H9 (cell line): ENCODE results near the gene THSD7A. TPM values are rescaled to one million over a fixed set of nuclear protein-coding genes. Genes with fewer than 3 reads are reported as not detected.

Source experiments
- DNase-seq: peaks from one replicate; pipeline ENCODE4 v3.0.0-alpha.2; 2017
- H2AFZ ChIP-seq: one replicate; pipeline ENCODE4 v1.6.1; 2013; ENCODE audit warnings: mild to moderate bottlenecking, low read length, control low read depth, moderate library complexity
- H2AK5ac ChIP-seq: 2 replicates; pipeline ENCODE4 v1.6.1; 2013; ENCODE audit warnings: low read length, control low read depth, mixed read lengths; ENCODE audit not compliant: insufficient read length
- H2BK120ac ChIP-seq: one replicate; pipeline ENCODE4 v1.6.1; 2013; ENCODE audit warnings: low read depth, mild to moderate bottlenecking, low read length, control low read depth, inconsistent platforms; ENCODE audit not compliant: poor library complexity, severe bottlenecking
- H2BK12ac ChIP-seq: 2 replicates; pipeline ENCODE4 v1.6.1; 2013; ENCODE audit warnings: low read length, control low read depth, mixed read lengths, low read depth; ENCODE audit not compliant: insufficient read length
- H2BK15ac ChIP-seq: 2 replicates; pipeline ENCODE4 v1.6.1; 2013; ENCODE audit warnings: low read depth, low read length, control low read depth
- H2BK20ac ChIP-seq: one replicate; pipeline ENCODE4 v1.6.1; 2013; ENCODE audit warnings: low read depth, mild to moderate bottlenecking, low read length, control low read depth, inconsistent platforms; ENCODE audit not compliant: poor library complexity, severe bottlenecking
- H2BK5ac ChIP-seq: 2 replicates; pipeline ENCODE4 v1.6.1; 2013; ENCODE audit warnings: low read length, control low read depth, mixed read lengths; ENCODE audit not compliant: insufficient read length
- H3K14ac ChIP-seq: 2 replicates; pipeline ENCODE4 v1.6.1; 2013; ENCODE audit warnings: low read length, control low read depth; ENCODE audit not compliant: insufficient read depth
- H3K18ac ChIP-seq: 2 replicates; pipeline ENCODE4 v1.6.1; 2013; ENCODE audit warnings: low read depth, mild to moderate bottlenecking, mixed read lengths, low read length, control low read depth; ENCODE audit not compliant: insufficient read length
- H3K23ac ChIP-seq: 2 replicates; pipeline ENCODE4 v1.6.1; 2013; ENCODE audit warnings: low read length, control low read depth, mixed read lengths, low read depth; ENCODE audit not compliant: insufficient read length
- H3K23me2 ChIP-seq: 2 replicates; pipeline ENCODE4 v1.6.1; 2013; ENCODE audit warnings: low read depth, mild to moderate bottlenecking, mixed read lengths, low read length, control low read depth; ENCODE audit not compliant: insufficient read length, poor library complexity, severe bottlenecking
- H3K27ac ChIP-seq: 2 replicates; pipeline ENCODE4 v1.5.1; 2013; ENCODE audit warnings: low read length, control low read depth, mixed read lengths, low read depth; ENCODE audit not compliant: insufficient read length
- H3K27me3 ChIP-seq: 2 replicates; pipeline ENCODE4 v1.6.1; 2013; ENCODE audit warnings: low read length, control low read depth, inconsistent platforms; ENCODE audit not compliant: insufficient read depth
- H3K4ac ChIP-seq: 2 replicates; pipeline ENCODE4 v1.6.1; 2013; ENCODE audit warnings: low read depth, mild to moderate bottlenecking, control low read depth, inconsistent platforms, low read length, moderate library complexity
- H3K4me1 ChIP-seq: 2 replicates; pipeline ENCODE4 v1.6.1; 2013; ENCODE audit warnings: low read length, control low read depth, inconsistent platforms; ENCODE audit not compliant: insufficient read depth
- H3K4me2 ChIP-seq: 2 replicates; pipeline ENCODE4 v1.6.1; 2013; ENCODE audit warnings: low read length, control low read depth, mixed read lengths; ENCODE audit not compliant: insufficient read length, insufficient read depth
- H3K56ac ChIP-seq: 2 replicates; pipeline ENCODE4 v1.6.1; 2013; ENCODE audit warnings: low read depth, mild to moderate bottlenecking, mixed read lengths, low read length, control low read depth; ENCODE audit not compliant: insufficient read length
- H3K79me1 ChIP-seq: 2 replicates; pipeline ENCODE4 v1.6.1; 2013; ENCODE audit warnings: low read depth, mild to moderate bottlenecking, moderate library complexity, low read length, control low read depth, inconsistent platforms; ENCODE audit not compliant: insufficient read depth, poor library complexity, severe bottlenecking
- H3K79me2 ChIP-seq: 2 replicates; pipeline ENCODE4 v1.6.1; 2013; ENCODE audit warnings: low read length, control low read depth, inconsistent platforms; ENCODE audit not compliant: insufficient read depth
- H3K9ac ChIP-seq: 2 replicates; pipeline ENCODE4 v1.6.1; 2013; ENCODE audit warnings: low read length, control low read depth, mixed read lengths; ENCODE audit not compliant: insufficient read length; ENCODE audit errors: extremely low read depth
- H3K9me3 ChIP-seq: one replicate; pipeline ENCODE4 v1.6.1; 2013; ENCODE audit warnings: low read depth, low read length, inconsistent platforms; ENCODE audit not compliant: control insufficient read depth
- H3T11ph ChIP-seq: one replicate; pipeline ENCODE4 v1.6.1; 2013; ENCODE audit warnings: mild to moderate bottlenecking, low read length, control low read depth, inconsistent platforms
- H4K20me1 ChIP-seq: one replicate; pipeline ENCODE4 v1.6.1; 2013; ENCODE audit not compliant: control insufficient read depth, insufficient read length, insufficient read depth
- H4K5ac ChIP-seq: 2 replicates; pipeline ENCODE4 v1.6.1; 2013; ENCODE audit warnings: low read depth, mild to moderate bottlenecking, mixed read lengths, low read length, control low read depth; ENCODE audit not compliant: insufficient read length
- H4K8ac ChIP-seq: replicated peaks from 2 replicates; pipeline ENCODE4 v1.6.1; 2013; ENCODE audit warnings: low read length, control low read depth, mixed read lengths, low read depth; ENCODE audit not compliant: insufficient read length
- H4K91ac ChIP-seq: 2 replicates; pipeline ENCODE4 v1.6.1; 2013; ENCODE audit warnings: low read depth, mild to moderate bottlenecking, moderate library complexity, mixed read lengths, low read length, control low read depth; ENCODE audit not compliant: insufficient read length
- H3K27ac Mint-ChIP-seq, 3 experiments: 2 replicates in 2 of 3; 3 replicates in 1 of 3; pipeline ENCODE4 v1.8.0; 2020 to 2021; ENCODE audit warnings: mixed read lengths in 3 of 3, mild to moderate bottlenecking in 1 of 3, moderate library complexity in 1 of 3
- H3K27me3 Mint-ChIP-seq: 2 replicates; pipeline ENCODE4 v1.8.0; 2021; ENCODE audit warnings: low read depth, mild to moderate bottlenecking, moderate library complexity, mixed read lengths
- H3K36me3 Mint-ChIP-seq, 3 experiments: 2 replicates in 2 of 3; 3 replicates in 1 of 3; pipeline ENCODE4 v1.8.0; 2020 to 2021; ENCODE audit warnings: low read depth in 3 of 3, mixed read lengths in 3 of 3; ENCODE audit not compliant: insufficient read depth in 1 of 3
- H3K4me1 Mint-ChIP-seq, 2 experiments: 2 replicates each; pipeline ENCODE4 v1.8.0; 2020; ENCODE audit warnings: mixed read lengths in 2 of 2
- H3K4me3 Mint-ChIP-seq, 2 experiments: 2 replicates in 1 of 2; 3 replicates in 1 of 2; pipeline ENCODE4 v1.8.0; 2020 to 2021; ENCODE audit warnings: mild to moderate bottlenecking in 2 of 2, mixed read lengths in 2 of 2, moderate library complexity in 1 of 2
- H3K9me3 Mint-ChIP-seq, 2 experiments: 2 replicates in 1 of 2; 3 replicates in 1 of 2; pipeline ENCODE4 v1.8.0; 2020; ENCODE audit warnings: mild to moderate bottlenecking in 2 of 2, mixed read lengths in 2 of 2, moderate library complexity in 1 of 2
- WGBS: extraction: QIAGEN DNeasy Blood & Tissue Kit; methylation state at CpG from one replicate; pipeline ENCODE4 v1.1.7; 2013; ENCODE audit warnings: missing lambda C conversion rate, low lambda C conversion rate, mixed read lengths; ENCODE audit not compliant: insufficient read length; ENCODE audit errors: extremely low coverage; 5-methylcytosine and 5-hydroxymethylcytosine counted together
- total RNA-seq: library from RNA; stranded (reverse); gene quantifications from 2 replicates; pipeline ENCODE4 v1.2.1, GENCODE V29; 2021
- TF ChIP-seq, protein P1 (sequence below): fragments of 200-600 bp; sonication (generic); conservative IDR thresholded peaks from 3 replicates; pipeline ENCODE4 v1.8.0; 2021; ENCODE audit warnings: antibody characterized with exemption, mild to moderate bottlenecking

THSD7A gene
- total RNA-seq, 1 experiment from 2014 or later: 0.42 TPM

DNA sequence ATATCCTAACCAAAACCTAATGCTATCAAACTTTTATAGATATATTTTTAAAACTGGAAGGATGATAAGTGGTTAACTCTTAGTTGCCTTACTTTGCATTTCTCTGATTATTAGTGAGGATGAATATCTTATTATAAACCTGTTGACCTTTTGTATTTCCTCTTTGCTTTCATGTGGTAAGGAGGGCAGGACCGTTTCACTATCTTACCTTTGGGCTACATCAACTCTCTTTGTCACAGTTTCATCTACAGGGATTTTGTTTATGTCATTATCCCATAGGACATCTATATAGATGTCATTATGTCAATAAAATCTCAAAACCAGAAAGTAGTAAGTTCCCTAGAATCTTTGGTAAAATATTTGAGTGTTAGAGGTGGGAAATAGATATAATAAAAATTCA is 219.3 kb downstream of the THSD7A start:
- H2BK20ac ChIP-seq: no peak overlapping the region
- no peak overlapping the region for H3K56ac ChIP-seq
- no peaks in the 10 kb centered on the region for H3K27me3 ChIP-seq
- no peak overlapping the region for H4K91ac ChIP-seq
- TF ChIP-seq, protein P1, sequence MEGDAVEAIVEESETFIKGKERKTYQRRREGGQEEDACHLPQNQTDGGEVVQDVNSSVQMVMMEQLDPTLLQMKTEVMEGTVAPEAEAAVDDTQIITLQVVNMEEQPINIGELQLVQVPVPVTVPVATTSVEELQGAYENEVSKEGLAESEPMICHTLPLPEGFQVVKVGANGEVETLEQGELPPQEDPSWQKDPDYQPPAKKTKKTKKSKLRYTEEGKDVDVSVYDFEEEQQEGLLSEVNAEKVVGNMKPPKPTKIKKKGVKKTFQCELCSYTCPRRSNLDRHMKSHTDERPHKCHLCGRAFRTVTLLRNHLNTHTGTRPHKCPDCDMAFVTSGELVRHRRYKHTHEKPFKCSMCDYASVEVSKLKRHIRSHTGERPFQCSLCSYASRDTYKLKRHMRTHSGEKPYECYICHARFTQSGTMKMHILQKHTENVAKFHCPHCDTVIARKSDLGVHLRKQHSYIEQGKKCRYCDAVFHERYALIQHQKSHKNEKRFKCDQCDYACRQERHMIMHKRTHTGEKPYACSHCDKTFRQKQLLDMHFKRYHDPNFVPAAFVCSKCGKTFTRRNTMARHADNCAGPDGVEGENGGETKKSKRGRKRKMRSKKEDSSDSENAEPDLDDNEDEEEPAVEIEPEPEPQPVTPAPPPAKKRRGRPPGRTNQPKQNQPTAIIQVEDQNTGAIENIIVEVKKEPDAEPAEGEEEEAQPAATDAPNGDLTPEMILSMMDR: no peak
- H4K5ac ChIP-seq: no peak overlapping the region
- WGBS: no CpG with 5 or more reads among the region's 1 CpG
- no peak overlapping the region for H3K4me3 Mint-ChIP-seq
- H3K4me2 ChIP-seq: no peak overlapping the region
- H3K4ac ChIP-seq: no peak overlapping the region
- H3K9me3 Mint-ChIP-seq: no peaks in the 10 kb centered on the region
- peaks cover 27 to 30% of the 10 kb centered on the region in 2 experiments for H3K4me1 Mint-ChIP-seq
- H2AK5ac ChIP-seq: no peak overlapping the region
- H3K36me3 Mint-ChIP-seq: no peaks in the 10 kb centered on the region
- no peak overlapping the region for H3K14ac ChIP-seq
- no peak overlapping the region for H2BK5ac ChIP-seq
- DNase-seq: no peak
- no peaks in the 10 kb centered on the region for H3K79me1 ChIP-seq
- no peak overlapping the region for H4K8ac ChIP-seq
- no peaks in the 10 kb centered on the region for H3K23me2 ChIP-seq
- H3K9me3 ChIP-seq: no peaks in the 10 kb centered on the region
- H2AFZ ChIP-seq: no peak overlapping the region
- H3K4me1 ChIP-seq: peaks cover 2% of the 10 kb centered on the region; the same call in 1 of the 2 replicates
- H2BK12ac ChIP-seq: no peak overlapping the region
- no peak overlapping the region for H3K23ac ChIP-seq
- H3K79me2 ChIP-seq: no peaks in the 10 kb centered on the region
- H3K27ac ChIP-seq: no peak overlapping the region
- no peak overlapping the region for H3T11ph ChIP-seq
- no peak overlapping the region for H2BK15ac ChIP-seq
- no peak overlapping the region for H3K9ac ChIP-seq
- H3K27me3 Mint-ChIP-seq: no peaks in the 10 kb centered on the region
- H2BK120ac ChIP-seq: no peak overlapping the region
- H3K27ac Mint-ChIP-seq: no peak overlapping the region
- no peaks in the 10 kb centered on the region for H4K20me1 ChIP-seq
- no peak overlapping the region for H3K18ac ChIP-seq
